PC-3 (cell line): ENCODE measurements around the gene GNG8. TPM values are rescaled to one million over a fixed set of nuclear protein-coding genes. Genes with fewer than 3 reads are reported as not detected.

Experiments used
- ATAC-seq: fragments of 200-7000 bp; cut with Tn5 transposase; 2 replicates; pipeline ENCODE4 v1.9.1; 2020; ENCODE audit warnings: mild to moderate bottlenecking, moderate library complexity
- BruUV-seq: library from RNA; stranded (reverse); fragments of 400-500 nt; replicated peaks from 2 replicates; lab custom pipeline; 2021; lab: Mats Ljungman, UMichigan
- CTCF ChIA-PET: fragments of 300-600 bp; sonication (Branson Sonifier 250); formaldehyde crosslinking; loops from one replicate; lab custom pipeline; 2022; ENCODE audit warnings: antibody characterized with exemption; lab: Charles Lee
- POLR2A ChIA-PET: fragments of 300-600 bp; sonication (Branson Sonifier 250); formaldehyde crosslinking; loops from one replicate; lab custom pipeline; 2022; ENCODE audit warnings: antibody characterized with exemption; ENCODE audit not compliant: unreplicated experiment; lab: Charles Lee
- DNase-seq: peaks from one replicate; pipeline ENCODE4 v3.0.0-alpha.2; 2015
- H2AFZ ChIP-seq: fragments of 300-600 bp; sonication (generic); 2 replicates; pipeline ENCODE4 v1.6.0; 2016; ENCODE audit warnings: antibody characterized with exemption, low read length
- H3F3A ChIP-seq: fragments of 300-600 bp; sonication (generic); one replicate; pipeline ENCODE4 v1.6.0; 2017; ENCODE audit warnings: antibody characterized with exemption, low read length, control low read depth, mild to moderate bottlenecking; ENCODE audit not compliant: unreplicated experiment
- H3K27ac ChIP-seq: fragments of 300-600 bp; sonication (generic); 2 replicates; pipeline ENCODE4 v1.5.1; 2016; ENCODE audit warnings: mild to moderate bottlenecking, low read length
- H3K27me3 ChIP-seq: fragments of 300-600 bp; sonication (generic); 2 replicates; pipeline ENCODE4 v1.6.1; 2016; ENCODE audit warnings: low read length, mixed read lengths
- H3K36me3 ChIP-seq: fragments of 300-600 bp; sonication (generic); 2 replicates; pipeline ENCODE4 v1.6.1; 2016; ENCODE audit warnings: low read depth, mixed run types, low read length, mixed read lengths
- H3K4me1 ChIP-seq: fragments of 300-600 bp; sonication (generic); 2 replicates; pipeline ENCODE4 v1.5.1; 2016; ENCODE audit warnings: low read length; ENCODE audit not compliant: insufficient read depth
- H3K4me2 ChIP-seq: fragments of 300-600 bp; sonication (generic); 2 replicates; pipeline ENCODE4 v1.6.0; 2016; ENCODE audit warnings: low read length
- H3K4me3 ChIP-seq: fragments of 300-600 bp; sonication (generic); 2 replicates; pipeline ENCODE4 v1.5.1; 2016; ENCODE audit warnings: mild to moderate bottlenecking, low read length, mixed read lengths
- H3K79me2 ChIP-seq: fragments of 300-600 bp; sonication (generic); 2 replicates; pipeline ENCODE4 v1.6.1; 2017; ENCODE audit warnings: low read length, mixed read lengths
- H3K9ac ChIP-seq: fragments of 300-600 bp; sonication (generic); 2 replicates; pipeline ENCODE4 v1.6.0; 2016; ENCODE audit warnings: mild to moderate bottlenecking, low read length
- H3K9me2 ChIP-seq: fragments of 300-600 bp; sonication (generic); replicated peaks from 2 replicates; pipeline ENCODE4 v1.6.1; 2016; ENCODE audit warnings: mixed run types, low read length, mixed read lengths
- H3K9me3 ChIP-seq: fragments of 300-600 bp; sonication (generic); 2 replicates; pipeline ENCODE4 v1.6.1; 2016; ENCODE audit warnings: low read length, mixed read lengths
- H4K20me1 ChIP-seq: fragments of 300-600 bp; sonication (generic); 2 replicates; pipeline ENCODE4 v1.6.1; 2016; ENCODE audit warnings: low read length, mixed read lengths
- CTCF ChIP-seq: fragments of 300-600 bp; sonication (generic); conservative IDR thresholded peaks from 2 replicates; pipeline ENCODE4 v1.5.1; 2017; ENCODE audit warnings: antibody characterized with exemption, low read depth, mild to moderate bottlenecking, low read length
- EZH2 ChIP-seq: fragments of 300-600 bp; sonication (generic); IDR thresholded peaks from one replicate; pipeline ENCODE4 v1.6.1; 2017; ENCODE audit warnings: antibody characterized with exemption, mild to moderate bottlenecking, low read length; ENCODE audit not compliant: unreplicated experiment
- EZH2phosphoT487 ChIP-seq: fragments of 300-600 bp; sonication (generic); IDR thresholded peaks from 2 replicates; pipeline ENCODE4 v1.6.1; 2018; ENCODE audit warnings: mild to moderate bottlenecking, antibody characterized with exemption, low read length, borderline replicate concordance
- intact Hi-C: fragments of 100-400 bp; cut with micrococcal nuclease; formaldehyde crosslinking; loops from 2 replicates; pipeline ENCODE4 v1.9.0; 2023
- total RNA-seq: library from RNA; depleted of rRNA; stranded (reverse); fragments of >200 nt; gene quantifications from 2 replicates; pipeline ENCODE4 v1.2.3, GENCODE V29; 2014

Gene GNG8
- total RNA-seq, 1 experiment from 2014 or later = not detected

- Histone ChIP-seq H3K36me3 (no peaks in the 10 kb centered on the region), H3K9me3 (no peaks in the 10 kb centered on the region), H3K4me2 (no peak overlapping the region), H2AFZ (no peak overlapping the region), H3K4me1 (no peaks in the 10 kb centered on the region), H3K4me3 (no peak overlapping the region), H3K27ac (no peak overlapping the region), H3F3A (no peaks in the 10 kb centered on the region), H3K27me3 (no peaks in the 10 kb centered on the region), H4K20me1 (no peaks in the 10 kb centered on the region), H3K79me2 (no peaks in the 10 kb centered on the region), H3K9ac (no peak overlapping the region), H3K9me2 (no peaks in the 10 kb centered on the region)
- no peak for DNase-seq
- POLR2A ChIA-PET = no interaction called here
- ATAC-seq = no peak
- CTCF ChIA-PET = no interaction called here
- intact Hi-C loops = no loop called here
- BruUV-seq = no TSS peak
- no peak for TF ChIP-seq CTCF
- no peak for TF ChIP-seq EZH2
- no peak for TF ChIP-seq EZH2phosphoT487
Observed at GRCh38 chr19:46591870-46592269, 44.1 kb downstream of the GNG8 start.

- DNase-seq = no peak
- H3K9ac ChIP-seq = no peak overlapping the region
- H4K20me1 ChIP-seq = no peaks in the 10 kb centered on the region
- no peaks in the 10 kb centered on the region for H3K9me2 ChIP-seq
- H2AFZ ChIP-seq = no peak overlapping the region
- ChIA-PET CTCF (no interaction called here), POLR2A (no interaction called here)
- H3K9me3 ChIP-seq = no peaks in the 10 kb centered on the region
- H3K27ac ChIP-seq = no peak overlapping the region
- ATAC-seq = no peak
- H3K79me2 ChIP-seq = no peaks in the 10 kb centered on the region
- no TSS peak for BruUV-seq
- H3K36me3 ChIP-seq = no peaks in the 10 kb centered on the region
- no peaks in the 10 kb centered on the region for H3F3A ChIP-seq
- TF ChIP-seq EZH2phosphoT487 (no peak), EZH2 (no peak), CTCF (no peak)
- H3K27me3 ChIP-seq = no peaks in the 10 kb centered on the region
- intact Hi-C loops = no loop called here
- H3K4me1 ChIP-seq = no peaks in the 10 kb centered on the region
- H3K4me3 ChIP-seq = no peak overlapping the region
- H3K4me2 ChIP-seq = no peak overlapping the region
Observed at GRCh38 chr19:46591254-46591653, 44.7 kb downstream of the GNG8 start.

- H2AFZ ChIP-seq = no peak overlapping the region
- no peaks in the 10 kb centered on the region for H3K36me3 ChIP-seq
- ATAC-seq = no peak
- no peaks in the 10 kb centered on the region for H3K9me3 ChIP-seq
- H3K4me1 ChIP-seq = no peaks in the 10 kb centered on the region
- no peaks in the 10 kb centered on the region for H3F3A ChIP-seq
- ChIA-PET POLR2A (no interaction called here), CTCF (no interaction called here)
- H3K27ac ChIP-seq = no peak overlapping the region
- no TSS peak for BruUV-seq
- H3K9me2 ChIP-seq = no peaks in the 10 kb centered on the region
- no peaks in the 10 kb centered on the region for H3K27me3 ChIP-seq
- no peak for DNase-seq
- H3K4me3 ChIP-seq = no peak overlapping the region
- H4K20me1 ChIP-seq = no peaks in the 10 kb centered on the region
- H3K9ac ChIP-seq = no peak overlapping the region
- intact Hi-C loops = no loop called here
- H3K4me2 ChIP-seq = no peak overlapping the region
- no peaks in the 10 kb centered on the region for H3K79me2 ChIP-seq
- TF ChIP-seq EZH2 = no peak
- TF ChIP-seq EZH2phosphoT487 = no peak
- no peak for TF ChIP-seq CTCF
Observed at GRCh38 chr19:46587861-46588260, 48.1 kb downstream of the GNG8 start.
